ENCODE results near the gene SUGCT. TPM values are rescaled to one million over a fixed set of nuclear protein-coding genes. Genes with fewer than 3 reads are reported as not detected.

SUGCT gene
- total and polyA plus RNA-seq, 2 of the 8 experiments (the other 6 are each of a cell fraction or from before 2014, with no cell fraction given), result 2.8 to 5.4 TPM

- TF ChIP-seq USF2 (IDR thresholded peaks at IDR 0.05; ENCODE audit: low read length) (no peak), SP2 (IDR thresholded peaks at IDR 0.05; ENCODE audit: low read length) (no peak), RFX5 (IDR thresholded peaks at IDR 0.05; ENCODE audit: borderline replicate concordance, low read depth, low read length) (no peak)
Measured at GRCh38 chr7:40538281-40538680, 403.5 kb downstream of the SUGCT start (continued).
